CMK (cell line): ENCODE measurements around the gene SLPI.

ENCODE experiments used
- DNase-seq: peaks from one replicate; pipeline ENCODE4 v3.0.0-alpha.2; 2010; ENCODE audit warnings: low read depth

The SLPI gene, protein sequence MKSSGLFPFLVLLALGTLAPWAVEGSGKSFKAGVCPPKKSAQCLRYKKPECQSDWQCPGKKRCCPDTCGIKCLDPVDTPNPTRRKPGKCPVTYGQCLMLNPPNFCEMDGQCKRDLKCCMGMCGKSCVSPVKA

DNA sequence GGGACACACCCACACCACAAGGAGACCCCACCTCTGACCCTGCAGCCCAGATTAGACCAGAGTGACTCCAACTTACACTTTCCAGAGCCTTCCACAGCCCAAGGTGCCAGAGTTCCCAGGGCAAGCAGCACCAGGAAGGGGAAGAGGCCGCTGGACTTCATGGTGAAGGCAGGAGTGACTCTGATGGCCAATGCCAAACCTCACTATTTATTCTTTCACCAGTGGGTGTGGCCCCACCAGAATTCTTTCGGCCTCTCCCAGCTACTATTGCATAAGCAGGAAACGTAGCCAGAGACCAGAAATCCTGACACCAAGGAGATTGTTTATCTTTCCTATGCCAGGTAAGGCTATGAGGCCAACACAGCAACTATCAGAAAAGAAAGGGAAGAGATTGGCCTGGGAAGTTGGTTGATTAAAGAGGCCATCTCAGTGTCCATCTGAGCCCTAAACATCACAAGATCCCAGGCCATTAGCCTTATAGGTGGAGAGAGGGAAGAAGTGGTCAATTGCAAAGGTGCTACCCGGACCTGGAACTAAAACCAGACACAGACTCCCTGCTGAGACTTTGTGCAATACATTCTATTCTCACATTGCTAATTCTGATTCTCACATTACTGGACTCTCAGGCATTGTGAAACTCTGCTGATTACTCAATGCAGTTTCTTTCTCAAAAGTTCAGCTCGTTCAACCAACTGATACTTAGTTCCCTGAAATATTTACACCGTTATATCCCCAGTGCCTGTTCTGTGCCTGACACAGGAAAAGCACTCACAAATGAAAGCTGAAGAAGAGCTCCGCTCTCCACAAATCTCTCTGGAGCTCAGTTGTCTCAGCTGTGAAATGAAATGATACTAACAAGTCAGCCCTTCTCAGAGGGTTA, at the start of gene SLPI:
Gene SLPI (minus strand): TSS at position 182 of the 880 bp plus-strand sequence. CDS start 21 bp downstream, at position 161.
- DNase-seq, result no peak

DNA sequence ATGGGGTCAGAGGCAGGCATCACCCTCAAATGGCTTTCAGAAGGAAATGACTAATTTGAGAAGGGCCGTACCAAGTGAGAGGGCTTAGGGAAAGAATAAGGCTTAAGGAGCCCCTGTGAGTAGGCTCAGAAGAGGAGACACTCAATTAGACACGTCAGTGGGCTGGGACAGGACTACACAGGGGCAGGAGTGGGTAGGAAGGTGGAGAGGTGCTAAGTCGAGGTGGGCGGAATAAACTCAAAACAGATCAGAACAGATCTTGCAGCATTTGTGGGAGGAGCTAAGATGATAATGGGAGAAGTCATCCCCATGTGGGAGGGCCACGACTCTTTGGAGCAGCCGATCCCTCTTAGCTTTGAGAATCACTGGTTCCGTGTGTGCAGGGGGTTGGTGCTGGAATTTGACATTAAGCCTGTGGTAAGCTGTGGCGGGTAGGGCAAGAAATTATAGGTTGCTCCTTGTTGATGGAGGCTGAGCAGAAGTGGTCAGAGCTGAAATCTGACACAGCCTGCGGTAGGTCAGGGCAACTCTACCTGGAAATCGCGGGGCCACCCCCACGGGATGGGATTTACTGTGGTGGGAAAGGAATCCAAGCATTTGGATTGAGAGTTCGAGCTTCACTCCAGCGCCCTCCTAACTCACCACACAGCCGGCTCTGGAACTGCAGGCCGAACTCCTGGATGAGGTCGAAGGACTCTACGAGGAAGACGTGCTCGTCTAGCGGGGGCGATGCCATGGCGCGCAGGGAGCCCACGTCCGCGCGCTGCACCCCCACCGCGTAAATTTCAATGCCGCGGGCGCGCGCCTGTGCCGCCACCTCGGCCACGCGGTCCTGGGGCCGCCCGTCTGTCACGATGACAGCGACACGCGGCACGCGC, 49.5 kb upstream of the SLPI start:
- DNase-seq, result no peak

DNA sequence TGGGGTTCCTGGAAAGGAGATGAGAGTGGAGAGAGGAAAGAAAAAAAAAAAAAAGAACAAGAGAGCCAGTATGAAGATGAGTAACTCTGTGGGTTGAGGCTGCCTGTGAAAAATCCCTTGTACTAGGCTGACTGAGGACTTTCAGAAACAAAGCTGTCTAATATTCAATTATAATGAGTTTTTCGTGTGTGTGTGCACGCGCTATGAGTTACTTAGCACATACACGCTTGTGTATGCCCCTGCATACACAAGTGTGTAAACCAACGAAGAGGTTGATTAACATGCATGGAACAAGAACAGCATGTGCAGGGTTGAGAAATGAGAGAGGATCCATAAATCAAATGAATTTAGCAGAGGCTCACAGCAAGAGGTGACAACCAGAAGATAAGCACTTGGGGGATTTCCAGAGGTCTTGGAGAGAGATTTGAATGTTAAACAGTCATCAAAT, 47.5 kb upstream of the SLPI start:
- DNase-seq, result no peak

DNA sequence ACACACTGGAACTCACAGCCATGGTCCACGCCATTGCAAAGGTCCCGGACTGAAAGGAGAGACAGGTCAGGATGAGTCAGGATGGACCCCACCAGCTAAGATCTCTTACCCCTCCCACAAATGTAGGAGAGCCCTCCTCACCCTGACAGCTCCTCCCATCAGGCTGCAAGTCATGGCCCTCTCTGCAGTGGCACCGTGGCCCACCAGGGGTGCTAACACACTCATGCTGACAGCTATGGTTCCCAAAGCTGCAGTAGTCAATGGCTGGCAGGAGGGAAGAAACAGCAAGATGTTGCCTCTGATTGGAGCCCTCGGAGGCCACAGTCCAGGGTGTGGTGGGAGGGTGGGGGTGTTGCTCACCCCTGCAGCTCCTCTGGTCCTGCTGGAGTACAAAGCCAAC, 46.6 kb upstream of the SLPI start:
- no peak for DNase-seq

DNA sequence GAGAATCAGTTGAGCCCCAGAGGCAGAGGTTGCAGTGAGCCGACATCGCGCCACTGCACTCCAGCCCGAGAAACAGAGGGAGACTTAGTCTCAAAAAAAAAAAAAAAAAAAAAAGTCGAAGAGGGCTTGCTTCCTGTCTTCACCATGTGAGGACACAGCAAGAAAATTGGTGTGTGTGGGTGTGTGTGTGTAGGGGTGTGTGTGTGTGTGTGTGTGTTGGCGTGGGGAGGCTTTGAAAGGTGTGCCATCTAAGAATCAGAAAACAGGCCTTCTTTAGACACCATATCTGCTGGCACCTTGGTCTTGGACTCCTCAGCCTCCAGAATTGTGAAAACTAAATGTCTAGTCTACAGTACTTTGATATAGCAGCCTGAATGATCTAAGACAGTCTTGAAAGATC, 45.4 kb upstream of the SLPI start:
- DNase-seq, result no peak

DNA sequence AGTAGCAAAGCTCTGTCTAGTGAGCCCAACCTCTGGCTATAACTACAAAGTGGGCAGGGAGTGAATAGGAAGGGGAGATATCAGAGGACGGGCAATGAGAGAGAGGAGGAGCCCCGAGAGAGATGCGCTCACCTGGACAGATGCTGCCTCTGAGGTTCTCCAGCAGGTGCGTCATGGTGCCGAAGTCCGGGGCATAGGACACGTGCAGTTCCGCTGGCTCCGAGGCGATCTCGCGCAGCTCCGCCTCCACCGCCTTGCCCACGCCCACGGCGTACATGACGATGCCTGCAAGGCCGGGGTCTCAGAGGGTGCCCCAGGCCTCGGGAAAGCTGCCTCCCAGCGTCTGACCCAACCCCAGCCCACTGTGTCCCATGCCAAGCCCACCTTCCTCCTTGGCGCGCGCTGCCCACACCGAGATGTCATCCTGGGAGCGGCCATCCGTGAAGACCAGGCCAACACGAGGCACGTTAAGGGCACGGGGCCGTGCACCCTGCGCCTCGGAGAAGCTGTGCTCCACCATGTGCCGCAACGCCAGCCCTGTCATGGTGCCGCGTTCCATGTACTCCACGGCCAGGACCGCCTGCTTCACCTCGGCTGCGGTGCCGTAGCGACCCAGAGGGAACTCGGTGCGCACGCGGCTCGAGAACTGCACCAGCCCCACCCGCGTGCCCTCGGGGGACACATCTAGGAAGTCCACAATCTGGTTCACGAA, 43.6 kb upstream of the SLPI start:
- no peak for DNase-seq

DNA sequence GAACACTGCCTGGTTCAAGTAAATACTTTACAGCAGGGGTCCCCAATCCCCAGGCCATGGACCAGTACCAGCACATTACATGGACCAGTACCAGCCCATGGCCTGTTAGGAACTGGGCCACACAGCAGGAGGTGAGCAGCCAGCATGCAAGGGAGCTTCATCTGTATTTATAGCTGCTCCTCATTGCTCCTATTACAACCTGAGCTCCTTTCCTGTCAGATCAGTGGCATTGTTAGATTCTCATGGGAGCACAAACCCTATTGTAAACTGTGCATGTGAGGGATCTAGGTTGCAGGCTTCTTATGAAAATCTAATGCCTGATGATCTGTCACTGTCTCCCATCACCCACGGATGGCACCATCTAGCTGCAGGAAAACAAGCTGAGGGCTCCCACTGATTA, 40.3 kb upstream of the SLPI start:
- DNase-seq, result no peak

DNA sequence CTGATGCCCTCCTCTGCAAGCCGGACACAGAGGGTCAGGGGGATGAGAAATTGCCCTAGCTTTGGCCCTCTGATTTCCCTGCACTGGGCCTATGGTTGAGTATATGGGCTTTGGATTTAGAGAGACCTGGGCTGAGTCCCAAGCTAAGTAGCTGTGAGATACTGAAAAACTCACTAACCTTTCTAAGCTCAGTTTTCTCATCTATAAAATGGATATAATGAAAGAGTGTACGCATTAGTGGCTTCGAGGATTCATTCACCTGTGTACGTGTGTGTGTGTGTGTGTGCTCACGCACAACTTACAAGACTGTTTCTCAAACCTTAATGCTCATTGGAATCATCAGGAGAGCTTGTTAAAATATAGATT, 39.6 kb upstream of the SLPI start:
- no peak for DNase-seq

DNA sequence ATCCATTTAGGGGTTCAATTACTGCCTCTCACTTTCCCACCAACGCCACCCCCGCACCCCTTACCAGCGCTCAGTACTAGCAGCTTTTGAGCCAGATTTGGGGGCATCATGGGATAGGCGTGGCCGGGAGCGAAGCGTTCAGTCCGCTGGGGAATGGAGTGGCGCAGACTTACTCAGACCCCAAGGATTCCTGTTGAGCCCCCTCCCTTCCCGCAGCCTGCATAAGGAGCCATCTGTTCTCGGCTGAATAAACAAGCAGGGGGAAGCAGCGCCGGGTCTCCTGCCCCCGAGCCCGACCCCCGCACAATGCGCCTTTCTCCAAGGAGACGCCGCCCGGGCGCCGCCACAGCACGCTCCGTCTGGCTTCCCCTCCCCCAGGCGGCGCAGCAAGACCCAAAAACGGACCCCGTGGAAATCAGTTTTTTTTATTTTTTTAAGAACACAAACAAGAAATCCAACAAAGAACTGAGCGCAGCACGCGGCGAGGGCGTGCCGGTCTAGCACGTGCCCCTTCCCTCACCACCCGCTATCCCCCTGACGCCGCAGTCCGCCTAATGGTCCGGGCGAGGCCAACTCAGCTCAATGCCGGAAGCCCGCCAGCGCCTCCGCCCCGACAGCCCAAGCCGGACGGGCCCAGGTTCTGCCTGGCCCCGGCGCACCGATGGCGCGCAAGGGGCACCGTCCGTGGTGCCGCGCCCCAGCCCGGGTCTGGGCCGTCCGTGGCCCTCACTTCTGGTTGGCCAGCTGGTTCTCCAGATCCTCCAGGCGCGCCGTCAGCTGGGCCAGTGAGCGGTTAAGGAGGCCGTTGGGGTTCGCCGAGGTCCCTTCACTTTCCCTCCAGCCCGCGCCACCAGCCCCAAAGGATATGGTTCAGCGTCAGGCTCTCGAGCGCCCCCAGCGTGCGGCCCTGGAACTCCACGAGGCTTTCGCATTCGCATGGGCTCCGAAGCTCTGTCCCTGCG, 39.0 kb upstream of the SLPI start:
- DNase-seq, result peak; percentile 46

DNA sequence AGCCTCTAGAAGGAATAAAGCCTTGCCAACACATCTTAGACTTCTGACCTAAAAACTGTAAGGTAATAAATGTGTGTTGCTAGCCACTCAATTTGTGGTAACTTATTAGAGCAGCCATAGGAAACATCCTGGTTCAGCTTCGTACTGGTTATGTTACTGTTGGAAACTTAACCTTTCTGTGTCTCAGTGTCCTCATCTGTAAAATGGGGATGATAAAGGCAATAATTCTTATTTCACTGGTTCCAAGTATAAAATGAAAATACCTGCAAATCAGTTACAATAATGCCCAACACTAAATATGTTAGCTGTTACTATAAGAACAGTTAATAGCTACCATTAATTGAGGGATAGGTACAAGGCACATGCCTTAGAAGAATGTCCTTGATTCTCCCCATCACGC, 38.0 kb upstream of the SLPI start:
- no peak for DNase-seq

DNA sequence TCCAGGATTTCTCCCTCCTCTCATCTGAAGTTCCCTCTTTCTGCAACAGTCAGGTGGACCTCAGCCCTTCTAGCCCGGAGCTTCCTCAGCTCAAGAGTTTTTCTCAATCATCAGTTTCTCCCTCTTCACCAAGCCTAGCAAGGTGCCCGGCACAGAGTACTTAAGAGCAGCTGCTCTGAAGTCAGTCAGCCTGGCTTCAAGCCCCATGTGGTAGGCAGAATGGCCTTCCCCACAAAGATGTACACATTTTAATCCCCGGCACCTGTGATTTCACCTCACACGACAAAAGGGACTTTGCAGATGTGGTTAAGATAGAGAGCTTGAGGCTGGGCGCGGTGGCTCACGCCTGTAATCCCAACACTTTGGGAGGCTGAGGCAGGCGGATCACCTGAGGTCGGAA, 37.2 kb upstream of the SLPI start:
- no peak for DNase-seq

DNA sequence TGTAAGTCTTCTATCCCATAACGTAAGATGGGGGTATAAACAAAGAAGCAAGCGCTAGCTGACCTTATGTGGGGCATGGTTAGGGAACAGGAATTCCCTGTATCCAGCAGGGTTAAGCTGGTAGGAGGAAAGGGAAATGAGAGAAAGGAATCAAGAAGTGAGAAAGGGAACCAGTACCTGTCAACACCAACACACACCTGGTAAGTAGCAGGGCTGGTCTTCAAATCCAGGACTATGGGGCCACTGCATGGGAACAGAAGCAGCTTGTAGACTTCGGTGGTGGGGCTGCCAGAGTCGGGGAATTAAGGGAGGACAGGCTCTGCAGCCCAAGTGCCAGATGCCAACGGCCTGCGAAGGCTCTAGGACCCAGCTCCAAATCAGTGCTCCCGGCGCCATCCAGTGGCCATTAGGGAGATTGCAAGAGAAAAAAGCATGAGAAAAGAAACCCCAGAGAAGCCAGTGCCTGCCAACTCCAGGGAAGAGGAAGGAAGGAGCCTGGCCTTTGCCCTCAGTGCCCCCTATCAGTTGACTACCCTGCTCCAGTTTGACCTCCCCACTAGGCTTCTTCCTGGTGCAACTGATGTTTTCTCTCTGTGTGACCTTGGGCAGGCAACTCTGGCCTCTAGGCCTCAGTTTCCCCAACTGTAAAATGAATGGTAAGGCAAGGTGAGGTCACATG, 36.5 kb upstream of the SLPI start:
- peak; percentile 69 for DNase-seq

DNA sequence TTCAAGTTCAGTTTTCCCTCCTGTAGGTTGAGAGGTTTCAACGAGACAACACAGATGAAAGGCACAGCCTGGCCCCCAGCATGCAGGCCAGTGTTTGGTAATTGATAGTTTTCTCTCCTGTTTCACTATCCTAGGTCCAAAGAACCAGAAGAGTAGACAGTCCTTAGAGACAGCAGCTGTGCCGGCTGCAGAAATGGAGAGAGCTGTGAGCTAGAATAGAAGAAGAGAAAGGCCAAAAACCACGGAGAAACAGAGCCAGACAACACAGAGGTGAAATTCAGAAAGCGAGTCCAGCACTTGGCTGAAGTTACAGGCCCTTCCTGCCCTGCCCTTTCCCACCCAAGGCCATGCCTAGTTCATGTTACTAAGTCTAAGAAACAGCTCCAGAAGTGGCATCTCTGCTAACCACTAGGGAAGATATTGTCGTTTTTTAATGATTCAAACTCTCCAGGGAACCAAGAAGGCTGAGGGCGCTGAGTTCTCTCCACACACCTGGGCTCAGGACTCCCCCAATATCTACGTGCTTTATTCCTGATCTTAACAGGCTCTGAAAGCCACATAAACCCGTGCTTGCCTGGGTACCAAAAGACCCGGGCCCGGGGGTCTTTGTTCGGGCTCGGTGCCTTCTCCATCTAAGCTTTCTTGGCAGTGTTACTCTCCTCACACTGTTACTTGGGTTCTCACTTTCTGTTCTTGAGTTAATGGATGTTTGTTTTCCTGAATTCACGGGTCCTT, 35.7 kb upstream of the SLPI start:
- DNase-seq, result no peak

DNA sequence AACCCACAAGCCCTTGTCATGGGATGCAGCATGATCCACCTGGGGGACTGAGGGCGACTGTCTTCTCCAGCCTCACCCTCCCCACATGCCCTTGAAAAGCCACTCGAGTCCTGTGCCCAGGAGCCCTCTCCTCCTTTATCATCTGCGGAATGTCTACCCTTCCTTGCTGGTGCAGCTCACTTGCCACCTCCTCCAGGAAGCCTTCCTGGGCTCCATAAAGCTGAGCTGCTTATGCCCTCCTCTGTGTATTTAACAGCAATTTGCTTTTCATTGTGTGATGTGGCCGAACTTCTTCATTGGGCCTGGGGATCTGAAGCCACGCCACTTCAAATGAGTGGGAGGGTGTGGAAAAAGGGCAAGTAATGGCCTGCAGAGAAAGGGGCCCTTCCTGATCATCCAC, 34.5 kb upstream of the SLPI start:
- DNase-seq, result no peak

DNA sequence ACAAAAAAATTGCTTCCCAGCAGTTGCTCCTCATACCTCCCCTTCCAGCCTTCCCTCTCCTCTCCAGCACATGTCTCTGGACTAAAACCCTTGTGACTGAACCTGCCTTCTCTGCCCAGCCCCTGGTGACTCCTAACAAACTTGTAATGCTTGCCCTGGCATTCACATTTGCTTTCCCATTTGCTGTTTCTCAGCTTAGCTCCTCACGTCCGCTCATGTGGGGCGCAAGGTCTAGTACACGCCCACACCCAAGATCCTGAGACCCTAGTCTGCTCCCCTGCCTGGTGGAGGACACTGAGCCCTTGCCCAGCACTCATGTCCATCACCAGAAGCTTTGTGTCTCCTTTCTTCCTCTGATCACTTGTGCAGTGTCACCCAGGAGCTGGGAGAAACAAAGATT, 34.0 kb upstream of the SLPI start:
- no peak for DNase-seq

DNA sequence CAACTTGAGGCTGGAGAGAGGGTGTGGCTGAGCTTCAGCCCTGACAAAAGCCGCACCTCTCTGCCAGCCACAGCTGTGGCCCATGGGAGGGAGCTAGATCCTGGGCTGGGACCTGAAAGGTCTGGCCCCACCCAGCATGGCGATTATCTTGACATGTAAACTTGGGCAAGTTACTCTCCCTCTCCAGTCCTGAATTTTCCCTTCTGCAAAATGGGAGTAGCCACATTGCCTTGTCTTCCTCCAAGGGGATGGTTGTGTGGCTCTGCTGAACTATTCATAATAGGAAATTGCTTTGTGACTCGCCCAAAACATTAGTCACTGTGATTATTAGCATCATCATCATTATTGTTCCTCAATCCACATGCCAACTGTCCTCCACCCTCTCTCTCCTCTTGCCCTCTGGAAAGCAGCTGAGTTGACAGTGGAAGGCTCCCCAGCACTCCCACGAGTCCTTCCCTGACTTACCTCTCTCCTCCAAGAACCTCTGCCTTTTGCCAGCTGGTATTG, 29.2 kb upstream of the SLPI start:
- no peak for DNase-seq

DNA sequence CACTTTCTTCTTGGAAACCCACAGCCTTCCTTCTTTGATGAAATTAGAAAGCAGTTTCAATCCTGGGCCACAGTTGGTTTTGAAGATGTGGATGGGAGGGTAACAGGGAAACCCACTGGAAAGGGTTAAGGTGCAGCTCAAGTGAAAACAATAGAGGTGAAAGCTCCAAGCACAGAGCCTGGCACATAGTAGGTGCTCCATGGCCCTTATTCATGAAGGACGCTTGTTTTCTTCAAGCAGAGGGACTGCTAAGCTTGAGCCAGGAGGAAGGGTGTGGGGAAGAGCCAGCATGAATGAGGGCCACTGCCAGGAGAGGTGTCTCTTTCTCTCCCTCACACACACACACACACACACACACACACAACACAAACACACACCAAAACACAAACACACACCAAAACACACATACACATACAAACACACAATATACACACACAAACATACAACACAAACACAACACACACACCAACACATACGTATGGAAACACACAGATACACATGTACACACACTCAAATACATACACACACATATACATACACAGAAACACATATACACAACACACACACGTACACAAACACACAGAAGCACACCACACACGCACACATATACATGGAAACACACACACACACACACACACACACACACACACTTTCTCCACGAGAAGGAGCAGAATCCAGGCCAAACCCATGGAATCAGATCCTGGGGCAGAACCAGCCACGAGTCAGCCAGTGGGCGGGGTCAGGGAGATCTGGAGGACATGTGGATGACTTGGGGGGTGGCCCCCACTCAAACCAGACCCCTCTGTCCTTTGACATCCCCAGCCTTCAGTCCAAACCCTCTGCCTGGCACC, 28.6 kb upstream of the SLPI start:
- no peak for DNase-seq

DNA sequence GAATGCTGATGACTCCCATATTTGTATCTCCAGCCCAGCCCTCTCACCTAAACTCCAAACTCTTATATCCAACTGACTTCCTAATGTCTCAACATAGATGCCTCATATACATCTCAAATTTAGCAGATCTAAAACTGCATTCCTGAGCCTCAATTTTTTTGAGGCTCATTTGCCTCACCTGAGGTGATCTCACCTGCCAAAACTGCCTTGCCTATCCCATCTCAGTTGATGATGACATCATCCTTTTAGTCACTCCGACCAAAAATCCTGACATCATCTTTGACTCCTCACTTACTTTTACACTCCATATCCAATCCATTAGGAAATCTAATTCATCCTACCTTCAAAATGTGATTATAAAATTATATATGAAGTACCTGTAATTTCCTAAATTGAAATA, 25.6 kb upstream of the SLPI start:
- DNase-seq, result no peak

DNA sequence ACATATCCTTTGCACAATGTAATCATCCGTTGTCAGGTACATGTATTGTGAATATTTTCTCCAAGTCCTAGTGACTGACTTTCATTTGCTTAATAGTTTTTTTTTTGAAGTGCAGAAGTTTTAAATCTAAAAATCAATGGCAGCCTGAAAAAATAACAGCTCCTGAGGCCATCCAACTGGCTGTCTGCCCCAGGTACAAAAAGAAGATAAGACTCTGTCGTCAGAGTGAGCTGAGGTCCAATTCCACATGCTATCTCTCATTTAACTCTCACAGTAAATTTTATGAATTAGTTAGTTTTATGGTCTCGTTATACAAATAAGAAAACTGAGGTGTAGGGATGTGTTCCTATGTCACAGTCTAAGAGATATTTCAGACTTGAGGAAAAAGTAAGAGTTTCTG, 21.0 kb upstream of the SLPI start:
- no peak for DNase-seq
